HG03457 (cell line): ENCODE results near the gene CDC37L1.
A peak's percentile ranks its signal among the peaks of the same experiment; 100 is the strongest.

Experiments used
- ATAC-seq: cut with Tn5 transposase; IDR thresholded peaks from one replicate; pipeline ENCODE4 v1.9.1; 2021; ENCODE audit warnings: moderate number of reproducible peaks; ENCODE audit not compliant: unreplicated experiment

Gene CDC37L1

DNA sequence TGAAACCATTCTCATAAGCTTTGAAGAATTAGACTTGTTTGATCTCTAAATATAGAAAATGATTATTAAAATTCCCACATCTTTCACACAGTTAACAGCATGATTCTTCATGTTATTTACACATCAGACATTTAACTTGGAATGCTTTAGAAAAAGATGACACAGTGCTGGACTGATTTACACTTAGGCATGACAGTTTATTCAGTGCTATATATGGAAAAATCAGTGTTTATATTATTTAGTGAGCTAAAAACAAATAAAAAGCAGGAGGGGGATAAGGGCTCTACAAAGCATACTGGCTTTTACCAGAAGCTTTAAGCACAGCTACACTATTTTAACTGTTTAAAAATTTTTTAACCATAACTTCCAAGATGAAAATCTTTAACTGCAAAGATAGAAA, 30.0 kb downstream of the CDC37L1 start:
- ATAC-seq: no peak

DNA sequence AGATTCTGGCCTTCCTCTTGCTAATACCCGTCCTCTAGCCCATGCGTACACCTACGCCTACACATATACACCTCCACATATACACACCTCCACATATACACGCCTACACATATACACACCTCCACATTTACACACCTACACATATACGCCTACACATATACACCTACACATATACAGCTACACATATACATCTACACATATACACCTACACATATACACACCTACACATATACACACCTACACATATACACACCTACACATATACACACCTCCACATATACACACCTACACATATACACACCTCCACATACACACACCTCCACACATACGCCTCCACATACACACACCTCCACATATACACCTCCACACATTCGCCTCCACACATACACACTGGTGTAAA, 34.5 kb downstream of the CDC37L1 start:
- no peak for ATAC-seq

DNA sequence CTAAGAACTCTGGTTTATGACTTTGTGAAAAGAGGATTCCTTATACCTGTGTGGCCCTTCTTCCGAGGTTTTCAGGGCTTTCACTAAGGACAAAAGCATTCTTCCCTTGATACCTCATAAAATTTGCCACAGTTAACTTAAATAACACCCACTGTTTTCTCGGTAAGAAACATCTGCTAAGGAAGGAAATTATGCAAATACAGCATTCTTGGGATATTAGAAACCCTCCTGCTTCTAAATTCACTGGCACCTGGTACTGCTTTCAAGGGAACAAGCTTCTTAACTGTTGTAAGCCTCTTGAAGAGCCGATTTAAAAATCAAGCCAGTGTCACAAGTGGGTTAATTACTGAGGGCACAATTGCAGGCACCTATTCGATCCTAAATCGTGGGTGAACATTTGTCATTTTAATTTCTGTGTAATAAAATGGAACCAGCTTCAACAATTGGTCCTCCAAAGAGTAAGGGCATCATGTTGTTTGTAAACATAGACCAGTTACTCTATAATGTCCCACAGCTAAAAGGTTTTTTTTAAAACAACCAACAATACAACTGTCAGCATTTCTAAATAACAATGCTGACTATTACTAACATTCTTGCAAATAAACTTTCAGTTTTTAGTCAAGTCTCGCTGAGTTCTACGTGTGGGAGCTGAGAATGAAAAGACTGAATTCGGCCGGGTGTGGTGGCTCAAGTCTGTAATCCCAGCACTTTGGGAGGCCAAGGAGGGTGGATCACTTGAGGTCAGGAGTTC, 35.1 kb downstream of the CDC37L1 start:
- no peak for ATAC-seq

DNA sequence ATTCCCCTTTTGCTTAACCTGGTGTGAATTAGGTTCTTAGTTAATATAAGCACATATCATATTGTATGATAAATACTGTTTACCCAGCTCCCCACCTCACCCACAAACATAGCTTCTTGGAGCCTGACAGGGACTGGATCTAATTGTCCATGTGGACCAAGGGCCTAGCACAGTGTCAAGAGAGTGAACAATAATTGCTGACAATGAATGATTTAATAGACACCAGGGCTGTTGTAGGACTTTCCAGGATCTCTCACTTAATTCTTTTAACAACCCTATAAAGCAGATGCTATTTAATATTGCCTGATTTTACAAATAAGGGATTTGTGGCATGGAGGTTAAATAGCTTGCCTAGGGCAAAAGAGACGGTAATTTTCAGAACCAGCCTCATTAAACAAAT, 36.8 kb downstream of the CDC37L1 start:
- ATAC-seq: no peak

DNA sequence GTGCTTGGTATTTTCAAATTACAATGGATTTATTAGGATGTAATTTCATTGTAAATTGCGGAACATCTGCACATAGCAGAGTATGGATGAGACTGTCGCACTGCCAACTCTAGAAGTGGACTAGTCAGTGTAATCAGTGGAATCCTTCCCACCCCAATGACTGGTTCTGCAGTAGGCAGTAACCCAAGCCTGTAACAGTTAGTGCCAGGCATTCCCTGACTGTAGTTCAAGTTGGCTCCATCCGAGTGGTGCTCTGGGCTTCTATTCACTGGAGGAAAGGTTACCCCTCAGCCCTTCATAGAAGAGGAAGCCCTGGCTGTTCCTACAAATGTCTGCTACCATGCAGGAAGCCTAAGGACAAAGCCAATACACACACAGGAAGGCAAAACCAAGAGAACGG, 38.4 kb downstream of the CDC37L1 start:
- no peak for ATAC-seq

DNA sequence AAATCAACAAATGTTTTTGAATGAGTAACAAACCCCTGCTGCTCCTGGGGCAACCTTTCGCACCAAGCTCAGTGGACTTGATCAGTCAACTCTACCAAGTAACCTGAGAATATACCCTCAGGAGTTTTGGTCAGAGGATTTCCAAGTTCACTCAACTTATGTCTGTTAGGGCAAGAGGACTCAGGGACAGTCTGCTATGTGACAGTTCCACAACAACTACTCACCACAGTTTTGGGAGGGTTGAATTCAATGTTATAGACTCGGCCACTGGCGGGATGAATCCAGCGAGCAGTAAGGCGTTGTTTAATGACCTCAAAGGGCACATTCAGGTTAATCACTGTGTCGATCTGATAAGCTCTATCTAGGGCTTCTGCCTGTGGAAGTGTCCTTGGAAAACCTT, 39.5 kb downstream of the CDC37L1 start:
- ATAC-seq: no peak

DNA sequence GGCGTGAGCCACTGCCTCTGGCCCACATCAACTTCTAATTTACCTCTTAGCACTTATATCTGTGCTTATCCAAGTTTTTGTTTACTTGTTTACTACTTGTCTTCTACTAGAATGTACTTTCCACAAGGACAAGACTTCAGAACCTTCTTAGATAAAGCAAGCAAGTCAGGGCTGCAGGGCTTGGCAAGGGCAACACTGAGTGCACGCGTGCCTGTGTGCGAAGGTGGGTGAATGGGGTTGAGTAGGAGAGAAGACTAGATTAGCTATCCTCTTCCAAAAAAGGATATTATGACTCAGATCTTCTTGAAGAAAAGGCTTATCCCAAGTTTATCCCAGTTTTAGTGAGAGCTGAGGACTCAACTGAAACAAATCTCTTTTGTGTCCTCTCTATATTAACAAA, 42.4 kb downstream of the CDC37L1 start:
- ATAC-seq: no peak

DNA sequence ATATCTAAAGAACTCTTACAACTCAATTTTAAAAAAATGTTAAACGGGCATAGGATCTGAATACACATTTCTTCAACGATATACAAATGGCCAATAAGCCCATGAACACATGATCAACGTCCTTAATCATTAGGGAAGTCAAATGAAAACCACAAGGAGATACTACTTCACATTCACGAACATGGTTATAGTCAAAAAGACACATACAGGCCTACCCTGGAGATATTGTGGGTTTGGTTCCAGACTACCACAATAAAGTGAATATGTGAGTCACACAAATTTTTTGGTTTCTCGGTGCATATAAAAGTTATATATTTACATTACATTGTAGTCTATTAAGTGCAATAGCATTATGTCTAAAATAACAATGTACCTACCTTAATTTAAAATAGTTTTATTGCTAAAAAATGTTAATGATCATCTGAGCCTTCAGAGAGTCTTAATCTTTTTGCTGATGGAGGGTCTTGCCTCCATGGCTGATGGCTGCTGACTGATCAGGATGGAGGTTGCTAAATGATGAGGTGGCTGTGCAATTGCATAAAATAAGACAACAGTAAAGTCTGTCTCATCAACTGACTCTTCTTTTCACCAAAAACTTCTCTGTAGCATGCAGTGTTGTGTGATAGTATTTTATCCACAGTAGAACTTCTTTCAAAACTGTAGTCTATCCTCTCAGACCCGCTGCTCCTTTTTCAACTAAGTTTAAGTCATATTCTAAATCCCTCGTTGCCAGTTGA, 46.5 kb downstream of the CDC37L1 start:
- ATAC-seq: no peak

DNA sequence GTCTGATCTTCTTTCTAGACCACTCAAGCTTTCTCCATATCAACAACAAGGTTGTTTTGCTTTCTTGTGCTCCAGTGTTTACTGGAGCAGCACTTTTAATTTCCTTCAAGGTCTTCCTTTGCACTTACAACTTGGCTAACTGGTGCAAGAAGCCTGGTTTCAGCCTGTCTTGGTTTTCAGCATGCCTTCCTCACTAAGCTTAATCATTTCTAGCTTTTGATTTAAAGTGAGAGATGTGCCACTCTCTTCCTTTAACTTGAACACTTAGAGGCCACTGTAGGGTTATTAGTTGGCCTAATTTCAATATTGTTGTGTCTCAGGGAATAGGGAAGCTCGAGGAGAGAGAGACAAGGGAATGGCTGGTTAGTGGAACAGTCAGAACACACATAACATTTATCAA, 48.2 kb downstream of the CDC37L1 start:
- ATAC-seq: no peak

DNA sequence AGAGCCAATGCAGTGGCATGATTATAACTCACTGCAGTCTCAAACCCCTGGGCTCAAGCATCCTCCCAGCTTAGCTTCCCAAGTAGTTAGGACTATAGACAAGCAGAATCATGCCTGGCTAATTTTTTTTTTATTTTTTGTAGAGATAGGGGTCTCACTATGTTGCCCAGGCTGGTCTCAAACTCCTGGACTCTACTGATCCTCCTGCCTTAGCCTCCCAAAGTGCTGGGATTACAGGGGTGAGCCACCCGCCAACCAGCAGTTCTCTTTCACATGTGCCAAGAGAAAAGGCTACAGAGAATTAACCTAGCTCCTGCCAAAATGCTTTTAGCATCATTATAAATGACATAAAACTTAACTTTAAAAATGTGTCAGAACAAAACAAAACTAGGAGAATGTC, 53.5 kb downstream of the CDC37L1 start:
- ATAC-seq: no peak

DNA sequence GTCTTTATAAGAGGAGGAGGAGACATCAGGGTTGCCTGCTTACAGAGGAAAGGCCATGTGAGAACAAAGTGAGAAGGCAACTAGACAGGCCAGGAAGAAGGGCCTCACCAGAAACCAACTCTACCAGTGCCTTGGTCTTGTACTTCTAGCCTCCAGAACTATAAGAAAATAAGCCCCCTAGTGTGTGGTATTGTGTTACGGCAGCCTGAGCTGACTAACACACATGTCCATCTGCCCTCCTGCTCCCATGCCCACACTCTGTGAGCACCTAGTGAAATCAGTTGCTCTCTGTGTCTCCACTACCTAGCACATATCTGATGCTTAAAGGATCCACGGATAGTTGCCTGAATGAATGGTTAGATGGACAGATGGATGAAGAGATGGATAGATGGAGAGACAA, 54.8 kb downstream of the CDC37L1 start:
- ATAC-seq: no peak

DNA sequence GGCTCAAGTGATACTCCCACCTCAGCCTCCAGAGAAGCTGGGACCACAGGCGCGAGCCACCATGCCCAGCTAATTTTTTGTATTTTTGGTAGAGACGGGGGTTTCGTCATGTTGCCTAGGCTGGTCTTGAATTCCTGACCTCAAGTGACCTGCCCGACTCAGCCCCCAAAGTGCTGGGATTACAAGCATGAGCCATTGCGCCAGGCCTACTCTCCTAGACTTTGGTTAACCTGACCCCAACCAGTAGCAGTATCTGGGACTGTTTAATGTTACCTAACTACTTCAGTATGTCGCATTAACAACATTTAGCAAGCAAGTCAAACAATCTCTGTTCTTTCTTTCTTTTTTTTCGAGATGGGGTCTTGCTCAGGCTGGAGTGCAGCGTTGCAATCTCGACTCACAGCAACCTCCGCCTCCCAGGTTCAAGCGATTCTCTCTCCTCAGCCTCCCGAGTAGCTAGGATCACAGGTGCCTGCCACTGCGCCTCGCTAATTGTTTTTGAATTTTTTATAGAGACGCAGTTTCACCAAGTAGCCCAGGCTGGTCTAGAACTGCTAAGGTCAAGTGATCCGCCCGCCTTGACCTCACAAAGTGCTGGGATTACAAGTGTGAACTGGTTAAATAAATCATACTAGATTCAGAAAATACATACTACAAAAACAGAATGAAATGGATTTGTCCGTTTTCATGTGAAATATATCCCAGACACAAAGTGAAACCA, 59.7 kb downstream of the CDC37L1 start:
- no peak for ATAC-seq

DNA sequence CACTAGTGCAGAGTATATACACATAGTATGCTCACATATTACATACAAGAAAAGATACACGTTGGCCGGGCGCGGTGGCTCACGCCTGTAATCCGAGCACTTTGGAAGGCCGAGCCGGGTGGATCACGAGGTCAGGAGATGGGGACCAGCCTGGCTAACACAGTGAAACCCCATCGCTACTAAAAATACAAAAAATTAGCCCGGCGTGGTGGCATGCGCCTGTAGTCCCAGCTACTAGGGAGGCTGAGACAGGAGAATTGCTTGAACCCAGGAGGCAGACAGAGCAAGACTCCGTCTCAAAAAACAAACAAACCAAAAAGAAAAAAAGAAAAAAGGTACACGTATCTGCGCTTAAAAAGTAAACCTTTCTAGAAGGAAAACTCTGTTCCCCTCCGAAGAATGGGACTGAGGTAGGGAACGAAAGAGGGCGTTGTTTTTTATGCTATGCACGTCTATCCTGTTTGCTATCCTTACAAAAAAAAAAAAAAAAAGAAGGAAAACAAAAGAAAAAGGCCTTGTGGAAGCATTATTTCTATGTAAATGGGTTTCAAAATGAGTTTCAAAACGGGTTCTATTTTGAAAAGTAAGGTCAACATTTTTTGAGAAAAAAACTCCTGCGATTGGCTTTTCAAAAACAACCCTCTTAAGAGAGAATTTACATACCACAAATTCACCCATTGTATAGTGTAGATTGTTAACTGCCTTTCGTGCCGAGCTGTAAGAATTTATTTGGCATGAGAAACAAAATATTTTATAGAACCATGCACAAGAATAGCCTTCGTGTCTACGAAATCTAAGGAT, 60.4 kb downstream of the CDC37L1 start:
- no peak for ATAC-seq

DNA sequence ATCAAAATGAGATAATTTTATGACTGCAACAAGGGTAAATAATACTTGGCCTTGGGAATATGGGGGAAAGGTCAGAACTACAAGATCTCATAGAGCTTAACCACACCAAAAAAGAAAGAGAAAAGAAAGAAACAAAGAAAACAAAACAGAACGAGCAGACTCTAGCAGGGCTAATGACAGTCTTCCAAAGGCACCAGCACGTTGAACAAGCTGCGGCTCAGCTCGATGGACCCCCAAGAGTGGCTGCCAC, 60.9 kb downstream of the CDC37L1 start:
- no peak for ATAC-seq

DNA sequence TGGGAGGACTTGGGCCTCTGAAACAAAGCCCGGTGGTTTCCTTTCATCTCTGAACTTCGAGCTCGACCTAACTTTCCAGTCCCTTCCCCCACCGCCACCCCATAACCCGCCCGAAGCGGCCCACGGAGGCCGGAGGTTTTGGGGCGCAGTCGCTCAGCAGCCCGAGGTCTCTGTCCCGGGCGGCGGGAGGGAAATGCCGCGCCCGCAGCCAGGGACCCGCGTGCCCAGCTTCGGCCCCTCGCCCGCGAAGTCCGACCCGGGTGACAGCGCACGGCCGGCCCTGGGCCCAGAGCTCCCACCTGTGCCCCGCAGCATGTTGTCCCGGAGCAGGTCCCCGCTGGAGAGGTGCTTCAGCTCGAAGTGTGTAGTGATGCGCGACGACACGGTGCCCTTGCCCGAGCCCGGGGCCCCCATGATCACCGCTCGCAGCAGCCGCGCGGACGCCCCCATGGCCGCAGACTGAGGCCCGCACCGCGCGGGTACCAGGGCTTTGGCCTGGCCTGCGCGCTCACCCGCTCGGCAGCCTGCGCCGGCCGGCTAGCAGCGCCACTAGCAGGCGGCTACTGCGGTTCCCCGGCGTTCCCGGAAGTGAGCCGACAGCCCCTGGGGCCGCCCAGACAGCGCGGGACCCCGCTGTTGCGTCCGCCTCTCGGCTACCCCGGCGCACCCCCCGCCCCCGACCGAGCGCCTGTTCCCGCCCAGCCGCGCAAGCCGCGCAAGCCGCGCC, 61.4 kb downstream of the CDC37L1 start, which contains the start of gene AK3:
TSS of gene AK3 (minus strand) at position 565 of the 727 bp plus-strand sequence. CDS start at position 450, 115 bp downstream.
- ATAC-seq: peak; percentile 85

DNA sequence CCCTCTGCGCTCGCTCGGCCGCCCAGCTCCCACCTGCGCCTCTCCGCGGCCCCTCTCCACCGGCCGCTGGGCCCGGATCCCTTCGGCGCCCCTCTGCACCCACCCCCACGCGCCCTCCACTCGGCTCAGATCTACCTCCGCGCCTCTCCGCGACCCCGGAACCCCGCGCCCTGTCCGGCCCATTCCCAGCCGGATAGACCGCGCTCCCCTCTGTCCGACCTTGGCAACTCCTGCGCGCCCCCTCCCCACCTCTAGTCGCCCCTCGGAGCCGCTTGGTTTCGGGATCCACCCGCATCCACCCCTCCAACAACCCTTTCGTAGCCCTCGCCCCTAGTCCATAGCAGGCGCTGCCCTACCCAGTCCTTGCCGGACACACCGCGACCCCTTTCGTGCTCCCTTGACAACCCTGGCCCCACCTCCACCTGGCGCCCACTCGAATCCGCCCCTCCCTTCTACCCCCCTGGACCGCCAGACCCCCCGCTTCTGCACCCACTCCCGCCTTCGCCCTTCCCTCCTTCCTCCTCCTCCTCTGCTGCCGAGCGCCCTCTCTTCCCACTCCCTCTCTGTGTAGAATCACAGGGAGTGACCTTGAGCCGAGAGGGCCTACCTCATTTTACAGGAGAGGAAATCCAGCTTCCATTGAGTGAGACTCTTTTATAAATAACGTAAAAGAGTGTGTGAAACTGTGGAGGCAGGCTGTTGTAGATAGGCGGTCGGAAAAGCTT, 62.2 kb downstream of the CDC37L1 start:
- ATAC-seq: no peak

DNA sequence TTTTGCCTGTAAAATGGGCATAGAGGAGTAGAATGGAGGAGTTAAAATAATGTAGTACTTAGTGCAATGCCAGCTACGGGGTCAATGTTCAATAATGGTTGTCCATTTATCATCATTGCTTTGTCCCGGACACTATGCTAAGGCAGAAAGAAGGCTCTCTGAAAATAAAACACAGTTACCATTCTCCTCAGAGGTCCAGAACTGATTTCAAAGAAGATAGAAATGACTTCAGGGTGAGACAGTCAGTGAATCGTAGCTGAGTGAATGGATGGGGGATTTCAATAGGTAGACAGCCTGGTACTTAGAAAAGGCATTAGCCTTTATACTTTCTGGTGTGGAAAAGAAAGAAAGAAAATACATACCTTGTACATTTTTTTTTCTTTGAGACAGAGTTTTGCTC, 62.9 kb downstream of the CDC37L1 start:
- no peak for ATAC-seq

DNA sequence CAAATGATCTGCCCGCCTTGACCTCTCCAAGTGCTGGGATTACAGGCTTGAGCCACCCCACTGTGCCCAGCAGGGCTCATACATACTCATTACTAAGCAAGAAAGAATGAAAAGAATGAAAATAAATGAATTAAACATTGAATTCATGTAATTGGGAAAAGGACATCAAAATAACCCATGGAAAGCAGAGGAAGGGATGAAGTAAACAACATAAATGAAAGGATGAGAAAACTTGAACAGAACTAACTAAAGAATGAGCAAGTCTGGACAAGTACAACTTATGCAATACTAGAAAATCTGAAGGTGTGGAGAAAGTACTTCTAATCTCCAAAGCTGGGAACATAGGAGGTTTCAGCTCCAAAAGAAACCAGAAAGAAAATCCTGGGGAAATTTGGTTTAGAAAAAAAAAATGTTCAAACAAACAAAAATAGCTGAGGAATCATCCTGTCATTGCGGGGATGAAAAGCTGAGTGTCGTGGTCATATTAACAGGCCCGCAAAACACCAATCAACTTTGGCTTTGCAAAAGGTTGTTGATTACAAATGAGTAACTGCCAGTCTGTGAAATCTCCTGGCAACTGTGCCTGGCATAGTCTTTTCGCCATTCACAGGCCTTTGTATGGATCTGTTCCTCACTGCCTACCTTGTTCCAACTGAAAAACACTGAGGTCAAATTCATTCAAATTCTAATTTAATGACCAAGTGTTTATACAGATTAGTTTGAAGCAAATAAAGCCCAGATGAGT, 63.9 kb downstream of the CDC37L1 start:
- no peak for ATAC-seq

DNA sequence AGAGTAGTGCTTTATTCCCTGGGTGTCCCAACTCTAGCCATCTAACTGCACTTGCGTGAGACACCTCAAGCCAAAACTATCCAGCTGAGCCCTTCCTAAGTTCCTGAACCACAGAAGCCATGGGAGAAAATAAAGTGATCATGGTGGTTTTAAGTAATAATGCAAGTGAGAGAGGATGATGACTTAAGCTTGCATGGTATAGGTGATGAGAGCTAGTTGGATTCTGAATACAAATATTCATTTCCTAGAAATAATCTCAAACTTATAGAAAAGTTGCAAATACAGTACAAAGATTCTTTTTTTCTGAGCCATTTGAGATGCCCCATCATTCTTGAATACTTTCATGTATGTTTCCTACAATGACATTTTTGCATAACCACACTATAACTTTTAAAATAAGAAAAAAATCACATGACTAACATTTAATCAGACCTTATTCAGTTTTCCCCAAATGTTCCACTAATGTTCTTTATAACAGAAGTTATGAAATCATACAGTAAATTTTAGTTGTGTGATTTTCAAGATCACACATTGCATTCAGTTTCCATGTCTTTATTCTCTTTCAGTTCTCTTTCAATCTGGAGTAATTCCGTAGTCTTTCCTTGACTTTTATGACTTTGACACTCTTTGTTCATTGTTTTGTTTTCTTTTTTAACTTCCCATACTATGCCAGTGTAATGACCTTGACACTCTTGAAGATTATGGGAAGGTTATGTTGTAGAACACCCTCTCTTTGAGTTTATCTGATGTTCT, 67.1 kb downstream of the CDC37L1 start:
- no peak for ATAC-seq
